IMR-90 (cell line): ENCODE results near the gene NMT1. TPM values are rescaled to one million over a fixed set of nuclear protein-coding genes. Genes with fewer than 3 reads are reported as not detected.

Experiments used
- ATAC-seq: fragments of 200-7000 bp; cut with Tn5 transposase; 2 replicates; pipeline ENCODE4 v1.9.1; 2020; ENCODE audit warnings: low read depth, mild to moderate bottlenecking, moderate library complexity
- BruUV-seq: library from RNA; stranded (reverse); fragments of 400-500 nt; replicated peaks from 2 replicates; lab custom pipeline; 2021; lab: Mats Ljungman, UMichigan
- CTCF ChIA-PET: fragments of 300-600 bp; formaldehyde crosslinking; extraction: SDS; loops from one replicate; lab custom pipeline; 2021; ENCODE audit warnings: antibody characterized with exemption; lab: Yijun Ruan, JAX
- POLR2A ChIA-PET: fragments of 300-600 bp; sonication (Branson Sonifier 250); formaldehyde crosslinking; loops from one replicate; lab custom pipeline; 2022; ENCODE audit warnings: antibody characterized with exemption; ENCODE audit not compliant: unreplicated experiment; lab: Charles Lee
- DNase-seq: peaks from one replicate; pipeline ENCODE4 v3.0.0; 2013
- H2AFZ ChIP-seq: replicated peaks from 2 replicates; pipeline ENCODE3; 2013; ENCODE audit warnings: low read length, mild to moderate bottlenecking; ENCODE audit not compliant: poor library complexity
- H2AK5ac ChIP-seq: 2 replicates; pipeline ENCODE4 v1.6.1; 2013; ENCODE audit warnings: low read depth, low read length, inconsistent platforms
- H2AK9ac ChIP-seq: replicated peaks from 2 replicates; pipeline ENCODE3; 2013; ENCODE audit warnings: mild to moderate bottlenecking, low read depth, low read length, moderate library complexity; ENCODE audit not compliant: poor library complexity
- H2BK120ac ChIP-seq: 2 replicates; pipeline ENCODE4 v1.6.1; 2013; ENCODE audit warnings: low read depth, low read length, inconsistent platforms
- H2BK15ac ChIP-seq: 3 replicates; pipeline ENCODE4 v1.6.1; 2013; ENCODE audit warnings: low read depth, low read length, inconsistent platforms
- H2BK20ac ChIP-seq: 2 replicates; pipeline ENCODE4 v1.6.1; 2013; ENCODE audit warnings: low read depth, mild to moderate bottlenecking, inconsistent platforms, low read length, moderate library complexity
- H2BK5ac ChIP-seq: 2 replicates; pipeline ENCODE4 v1.6.1; 2013; ENCODE audit warnings: mild to moderate bottlenecking, low read depth, low read length, inconsistent platforms; ENCODE audit not compliant: poor library complexity, severe bottlenecking
- H3K14ac ChIP-seq: replicated peaks from 2 replicates; pipeline ENCODE4 v1.6.1; 2013; ENCODE audit warnings: low read depth, low read length, inconsistent platforms
- H3K18ac ChIP-seq: 2 replicates; pipeline ENCODE4 v1.6.1; 2013; ENCODE audit warnings: low read depth, low read length, control low read depth
- H3K23ac ChIP-seq: 2 replicates; pipeline ENCODE4 v1.6.1; 2013; ENCODE audit warnings: low read depth, low read length, inconsistent platforms
- H3K27ac ChIP-seq: 2 replicates; pipeline ENCODE4 v1.5.1; 2013; ENCODE audit warnings: mild to moderate bottlenecking, control low read depth, low read length; ENCODE audit not compliant: insufficient read depth
- H3K27me3 ChIP-seq: 2 replicates; pipeline ENCODE4 v1.6.1; 2013; ENCODE audit warnings: low read length; ENCODE audit not compliant: control insufficient read depth, insufficient read depth
- H3K36me3 ChIP-seq: 2 replicates; pipeline ENCODE4 v1.6.1; 2013; ENCODE audit warnings: low read length, mixed read lengths; ENCODE audit not compliant: control insufficient read depth, insufficient read depth
- H3K4ac ChIP-seq: 2 replicates; pipeline ENCODE4 v1.6.1; 2013; ENCODE audit warnings: low read depth, low read length, inconsistent platforms
- H3K4me1 ChIP-seq: 2 replicates; pipeline ENCODE4 v1.6.1; 2013; ENCODE audit warnings: low read length, mixed read lengths; ENCODE audit not compliant: control insufficient read depth, insufficient read depth
- H3K4me2 ChIP-seq: 2 replicates; pipeline ENCODE4 v1.6.1; 2013; ENCODE audit warnings: low read depth, mild to moderate bottlenecking, control low read depth, low read length, moderate library complexity
- H3K4me3 ChIP-seq: 2 replicates; pipeline ENCODE4 v1.5.1; 2013; ENCODE audit warnings: low read depth, mild to moderate bottlenecking, control low read depth, low read length, moderate library complexity; ENCODE audit not compliant: insufficient read depth
- H3K56ac ChIP-seq: 2 replicates; pipeline ENCODE4 v1.6.1; 2013; ENCODE audit warnings: low read length, inconsistent platforms; ENCODE audit not compliant: insufficient read depth; ENCODE audit errors: extremely low read depth
- H3K79me1 ChIP-seq, 2 experiments: 2 replicates each; pipeline ENCODE4 v1.6.1; 2013; ENCODE audit warnings: low read length in 2 of 2, inconsistent platforms in 1 of 2, low read depth in 1 of 2
- H3K9ac ChIP-seq: 2 replicates; pipeline ENCODE4 v1.6.1; 2013; ENCODE audit warnings: low read depth, low read length, control low read depth
- H3K9me1 ChIP-seq: 2 replicates; pipeline ENCODE4 v1.6.1; 2013; ENCODE audit warnings: low read length, inconsistent platforms; ENCODE audit not compliant: insufficient read depth
- H3K9me3 ChIP-seq: 2 replicates; pipeline ENCODE4 v1.6.1; 2013; ENCODE audit warnings: low read length; ENCODE audit not compliant: control insufficient read depth, insufficient read depth
- H4K20me1 ChIP-seq: 2 replicates; pipeline ENCODE4 v1.6.1; 2013; ENCODE audit warnings: low read length, inconsistent platforms; ENCODE audit not compliant: insufficient read depth
- H4K5ac ChIP-seq: 2 replicates; pipeline ENCODE4 v1.6.1; 2013; ENCODE audit warnings: mild to moderate bottlenecking, low read depth, low read length, control low read depth
- H4K8ac ChIP-seq, 2 experiments: 2 replicates each; pipeline ENCODE4 v1.6.1; 2013; ENCODE audit warnings: low read depth in 2 of 2, low read length in 2 of 2, control low read depth in 1 of 2, inconsistent platforms in 1 of 2
- H4K91ac ChIP-seq: 2 replicates; pipeline ENCODE4 v1.6.1; 2013; ENCODE audit warnings: low read depth, low read length, inconsistent platforms; ENCODE audit not compliant: insufficient read depth
- BHLHE40 ChIP-seq: fragments of 150-350 bp; IDR thresholded peaks from 2 replicates; pipeline ENCODE4 v1.6.1; 2016; ENCODE audit warnings: mild to moderate bottlenecking, low read depth, low read length
- CEBPB ChIP-seq: IDR thresholded peaks from 2 replicates; pipeline ENCODE4 v1.6.1; 2012; ENCODE audit warnings: low read depth, low read length, improper control_type of control experiment
- FOS ChIP-seq: fragments of 150-350 bp; IDR thresholded peaks from 2 replicates; pipeline ENCODE4 v1.6.1; 2016; ENCODE audit warnings: low read depth, low read length
- MAFK ChIP-seq: IDR thresholded peaks from 2 replicates; pipeline ENCODE4 v1.6.1; 2012; ENCODE audit warnings: low read depth, low read length, improper control_type of control experiment
- MAZ ChIP-seq: IDR thresholded peaks from 2 replicates; pipeline ENCODE4 v1.6.1; 2012; ENCODE audit warnings: low read depth, mild to moderate bottlenecking, low read length, improper control_type of control experiment, moderate library complexity, borderline replicate concordance
- POLR2A ChIP-seq: IDR thresholded peaks from 2 replicates; pipeline ENCODE4 v1.6.1; 2012; ENCODE audit warnings: mild to moderate bottlenecking, low read depth, low read length
- RAD21 ChIP-seq: IDR thresholded peaks from 2 replicates; pipeline ENCODE4 v1.6.1; 2012; ENCODE audit warnings: low read length, improper control_type of control experiment
- RCOR1 ChIP-seq: IDR thresholded peaks from 2 replicates; pipeline ENCODE4 v1.6.1; 2012; ENCODE audit warnings: mild to moderate bottlenecking, low read length, improper control_type of control experiment; ENCODE audit not compliant: insufficient replicate concordance
- RFX5 ChIP-seq: IDR thresholded peaks from 2 replicates; pipeline ENCODE4 v1.8.0; 2012; ENCODE audit warnings: low read depth, mild to moderate bottlenecking, low read length, moderate library complexity
- SMC3 ChIP-seq: fragments of 150-350 bp; IDR thresholded peaks from 2 replicates; pipeline ENCODE4 v1.6.1; 2016; ENCODE audit warnings: low read depth, mild to moderate bottlenecking, antibody characterized with exemption, low read length, moderate library complexity
- USF2 ChIP-seq: fragments of 150-350 bp; IDR thresholded peaks from 2 replicates; pipeline ENCODE4 v1.6.1; 2017; ENCODE audit warnings: mild to moderate bottlenecking, antibody characterized with exemption, low read length, low read depth
- WGBS, 2 experiments: methylation state at CpG; one replicate each; pipeline versions ENCODE4 v1.1.5 to v1.1.7; 2013; ENCODE audit warnings: missing lambda C conversion rate in 2 of 2; ENCODE audit not compliant: insufficient read length in 1 of 2; ENCODE audit errors: extremely low coverage in 2 of 2; 5-methylcytosine and 5-hydroxymethylcytosine counted together
- dilution Hi-C: fragments of 300-500 bp; cut with HindIII; formaldehyde crosslinking; loops from one replicate; pipeline ENCODE4 v1.14.3; 2018; ENCODE audit warnings: low sequenced_read_pairs; ENCODE audit not compliant: unreplicated experiment
- in situ Hi-C: fragments of 300-500 bp; cut with MboI; formaldehyde crosslinking; loops from 3 replicates; pipeline ENCODE4 v1.14.3; 2019; ENCODE audit warnings: low sequenced_read_pairs, inconsistent platforms, mixed read lengths
- intact Hi-C: fragments of 100-400 bp; cut with micrococcal nuclease; formaldehyde crosslinking; loops from 2 replicates; pipeline ENCODE4 v1.10.0; 2022
- polyA plus RNA-seq, 3 experiments: library from polyadenylated mRNA; depleted of rRNA; stranded (reverse); fragments of >200 nt; gene quantifications; 2 replicates each; pipeline ENCODE4 v1.2.3, GENCODE V29; 2012; ENCODE audit warnings: low replicate concordance in 1 of 3
- total RNA-seq: library from RNA; depleted of rRNA; stranded (reverse); fragments of >200 nt; gene quantifications from 2 replicates; pipeline ENCODE4 v1.2.3, GENCODE V29; 2012

NMT1 gene
- total and polyA plus RNA-seq, 2 of the 4 experiments (the other 2 are of a cell fraction), result 38.0 to 60.6 TPM

DNA sequence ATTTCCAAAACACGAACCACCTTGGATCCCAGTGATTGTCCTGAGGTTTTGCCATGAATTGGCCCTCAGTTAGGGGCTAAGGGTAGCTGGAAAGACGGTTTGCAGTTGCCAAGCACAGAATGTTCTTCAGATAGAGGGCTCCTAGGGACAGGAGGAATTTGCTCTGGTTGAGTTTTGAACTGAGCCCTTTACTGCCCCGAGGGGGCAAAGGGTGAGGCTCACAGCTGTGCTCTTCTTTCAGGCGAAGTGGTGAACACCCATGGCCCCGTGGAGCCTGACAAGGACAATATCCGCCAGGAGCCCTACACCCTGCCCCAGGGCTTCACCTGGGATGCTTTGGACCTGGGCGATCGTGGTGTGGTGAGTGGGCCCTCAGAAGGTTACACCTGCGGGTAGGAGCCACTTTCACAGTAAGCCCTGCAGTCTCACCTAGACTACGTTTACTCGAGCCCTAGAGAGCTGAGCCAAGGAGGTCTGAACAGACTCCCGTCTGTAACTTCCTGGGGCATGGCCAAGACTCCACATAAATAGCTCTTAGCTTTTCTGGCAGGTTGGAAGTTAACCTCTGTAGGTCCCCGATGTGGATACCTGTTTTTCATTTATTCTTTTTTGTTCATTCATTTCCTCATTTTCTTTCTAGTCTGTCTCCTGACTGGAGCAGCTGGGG is 32.5 kb downstream of the NMT1 start:
- H2AK5ac ChIP-seq, result peak overlapping the region; percentile 97
- H3K18ac ChIP-seq, result peak overlapping the region; percentile 94
- ChIA-PET CTCF (interaction anchor here (0.6 kb wide), 1 partner anchor 39 kb away, joined by 3 read pairs; the partner anchor contains the start of gene PLCD3), POLR2A (interaction anchor here (0.7 kb wide), 1 partner anchor 69 kb away, joined by 3 read pairs; no protein-coding TSS in a partner anchor)
- intact Hi-C loops (loop anchor here (2.0 kb wide), 2 partner anchors 33 to 39 kb away; partner anchors contain the start of genes NMT1 and PLCD3), dilution Hi-C loops (no loop called here), in situ Hi-C loops (no loop called here)
- H3K4ac ChIP-seq, result peak overlapping the region; percentile 92
- peak overlapping the region; percentile 72 for H2BK15ac ChIP-seq
- peak overlapping the region; percentile 93 for H2BK20ac ChIP-seq
- peak overlapping the region; percentile 90 for H2BK5ac ChIP-seq
- H3K79me1 ChIP-seq, result peaks cover 39 to 74% of the 10 kb centered on the region in 2 experiments
- H3K27me3 ChIP-seq, result no peaks in the 10 kb centered on the region
- peak overlapping the region; percentile 53 for H3K9ac ChIP-seq
- H3K23ac ChIP-seq, result peak overlapping the region; percentile 84
- peak overlapping the region; percentile 60 to 94 for H4K8ac ChIP-seq
- H3K56ac ChIP-seq, result peak overlapping the region; percentile 85
- H3K36me3 ChIP-seq, result peaks cover 66% of the 10 kb centered on the region
- TF ChIP-seq USF2 (no peak), RFX5 (no peak), MAFK (no peak), CEBPB (no peak), POLR2A (no peak), SMC3 (no peak), MAZ (no peak), RCOR1 (no peak), BHLHE40 (no peak), FOS (no peak), RAD21 (no peak)
- no CpG with 5 or more reads among the region's 13 CpGs for WGBS, 2 experiments
- ATAC-seq (peak; percentile 2), DNase-seq (no peak)
- H3K14ac ChIP-seq, result peak overlapping the region; percentile 74
- H4K5ac ChIP-seq, result peak overlapping the region; percentile 84
- H3K9me1 ChIP-seq, result peaks cover 23% of the 10 kb centered on the region; the same call in 1 of the 2 replicates
- H3K9me3 ChIP-seq, result 0 out of 2 replicates have a peak, but pooled peaks cover 2% of the 10 kb centered on the region
- no peaks in the 10 kb centered on the region for H4K20me1 ChIP-seq
- peaks cover 31% of the 10 kb centered on the region for H3K4me1 ChIP-seq
- BruUV-seq, result no TSS peak
- H4K91ac ChIP-seq, result peak overlapping the region; percentile 98
- peak overlapping the region; percentile 93 for H3K27ac ChIP-seq
- no peak overlapping the region for H2AFZ ChIP-seq
- H2BK120ac ChIP-seq, result peak overlapping the region; percentile 95
- H2AK9ac ChIP-seq, result peak overlapping the region; percentile 97
- no peak overlapping the region for H3K4me3 ChIP-seq
- H3K4me2 ChIP-seq, result peak overlapping the region; percentile 9
